HepG2 (cell line): ENCODE data around the gene TUT1. TPM values are rescaled to one million over a fixed set of nuclear protein-coding genes. Genes with fewer than 3 reads are reported as not detected.

Experiments
- CCAR2 ChIP-seq: fragments of 200-400 bp; formaldehyde crosslinking; optimal IDR thresholded peaks from 2 replicates; pipeline ENCODE3; 2018; ENCODE audit warnings: low read depth, mild to moderate bottlenecking, low read length, moderate library complexity
- PAX8 ChIP-seq: sonication (generic); formaldehyde crosslinking; IDR thresholded peaks from 2 replicates; pipeline ENCODE4 v1.8.0; 2022; ENCODE audit warnings: mild to moderate bottlenecking, missing genetic modification reagents, borderline replicate concordance
- PRMT3 ChIP-seq: sonication (generic); formaldehyde crosslinking; IDR thresholded peaks from 2 replicates; pipeline ENCODE4 v1.8.1; 2022; ENCODE audit warnings: low read depth, mild to moderate bottlenecking, moderate library complexity, missing genetic modification reagents, borderline replicate concordance
- SMYD3 ChIP-seq: sonication (generic); formaldehyde crosslinking; IDR thresholded peaks from 2 replicates; pipeline ENCODE4 v1.8.1; 2023; ENCODE audit warnings: mild to moderate bottlenecking, missing genetic modification reagents
- SNRNP70 ChIP-seq: fragments of 200-400 bp; formaldehyde crosslinking; IDR thresholded peaks from 2 replicates; pipeline ENCODE4 v1.6.1; 2017; ENCODE audit warnings: mild to moderate bottlenecking, low read depth, low read length, moderate library complexity
- TARDBP ChIP-seq: sonication (generic); formaldehyde crosslinking; IDR thresholded peaks from 2 replicates; pipeline ENCODE4 v1.8.0; 2022; ENCODE audit warnings: mild to moderate bottlenecking, missing genetic modification reagents
- TRIM24 ChIP-seq: sonication (generic); formaldehyde crosslinking; IDR thresholded peaks from 2 replicates; pipeline ENCODE4 v1.8.0; 2022; ENCODE audit warnings: mild to moderate bottlenecking, missing genetic modification reagents
- ZNF660 ChIP-seq: sonication (generic); formaldehyde crosslinking; IDR thresholded peaks from 2 replicates; pipeline ENCODE4 v1.5.1; 2020; ENCODE audit warnings: mild to moderate bottlenecking, low read depth, missing genetic modification reagents, borderline replicate concordance
- polyA plus RNA-seq, 8 experiments: library from polyadenylated mRNA; depleted of rRNA in 3 of 8; stranded (reverse) in 7 of 8; unstranded in 1 of 8; fragments of >200 nt; fragmentation: Illumina TruSeq in 4 of 8; extraction: Trizol in 4 of 8; gene quantifications; 2 replicates each; pipeline versions ENCODE4 v1.2.1 to v1.2.3, GENCODE V29; 2011 to 2016; ENCODE audit warnings: low read depth in 4 of 8, missing spikeins in 1 of 8, mixed read lengths in 1 of 8; ENCODE audit not compliant: insufficient read depth in 1 of 8
- total RNA-seq, 5 experiments: library from RNA; depleted of rRNA; stranded (reverse); fragments of >200 nt; fragmentation: Illumina TruSeq; extraction: Trizol; gene quantifications; 2 replicates each; pipeline ENCODE4 v1.2.3, GENCODE V29; 2016; ENCODE audit warnings: low read depth in 1 of 5
- TF ChIP-seq, protein P1 (sequence below), 2 experiments: fragments of 450-650 bp in 1 of 2; sonication (generic) in 1 of 2; formaldehyde crosslinking in 1 of 2; IDR thresholded peaks; 2 replicates each; pipeline versions ENCODE4 v1.6.1 to v1.8.0; 2016 to 2022; ENCODE audit warnings: antibody characterized with exemption in 1 of 2, mild to moderate bottlenecking in 1 of 2, missing genetic modification reagents in 1 of 2
- TF ChIP-seq, protein P2 (sequence below): sonication (generic); formaldehyde crosslinking; IDR thresholded peaks from 2 replicates; pipeline ENCODE4 v1.4.0; 2020; ENCODE audit warnings: missing genetic modification reagents, mild to moderate bottlenecking, borderline replicate concordance
- TF ChIP-seq, protein P3 (sequence below): IDR thresholded peaks from 2 replicates; pipeline ENCODE4 v1.4.0; 2020; ENCODE audit warnings: mild to moderate bottlenecking, missing genetic modification reagents

Gene TUT1
- total and polyA plus RNA-seq, 2 of the 13 experiments (the other 11 are each of a cell fraction or from before 2014, with no cell fraction given): 9.7 to 14.3 TPM

DNA sequence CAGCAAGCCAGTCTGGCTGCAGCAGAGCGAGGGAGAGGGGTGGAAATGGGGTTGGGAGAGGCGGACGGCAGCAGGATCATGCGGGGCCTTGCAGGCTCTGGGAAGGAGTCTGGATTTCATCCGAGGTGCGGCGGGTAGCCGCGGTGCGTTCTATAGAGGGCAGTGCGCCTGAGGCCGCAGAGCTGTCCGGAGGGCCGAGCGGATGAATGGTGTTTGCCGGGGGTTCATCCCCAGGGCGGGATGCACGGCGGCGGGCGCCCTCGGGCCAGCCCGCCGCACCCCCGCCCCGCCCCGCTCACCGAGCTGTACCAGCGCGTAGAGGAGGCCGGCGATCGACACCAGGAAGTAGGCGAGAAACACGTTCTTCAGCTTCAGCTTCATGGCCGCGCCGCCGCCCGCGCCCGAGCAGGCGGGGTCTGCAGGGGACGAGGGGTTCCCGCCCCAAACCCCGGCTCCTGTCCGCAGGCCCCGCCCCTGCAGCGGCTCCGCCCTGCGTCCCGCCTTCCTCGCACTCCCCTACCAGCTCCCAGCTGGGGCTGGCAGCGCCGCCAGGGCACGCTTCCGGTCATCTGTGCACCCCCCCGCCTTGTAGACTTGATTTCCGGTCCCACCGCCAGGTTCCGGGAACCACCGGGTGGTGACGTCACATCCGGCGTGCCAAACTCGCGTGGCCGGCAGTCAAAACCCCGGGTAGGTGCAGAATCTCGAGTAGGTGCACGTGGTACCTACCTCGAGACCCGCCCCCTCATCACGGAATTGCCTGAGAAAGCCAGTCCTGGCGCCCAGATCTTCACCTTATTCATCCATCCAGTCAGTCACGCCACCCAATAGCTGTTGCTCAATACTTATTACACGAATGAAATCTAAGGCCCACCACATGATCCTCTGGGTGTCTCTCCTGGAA is 30.5 kb upstream of the TUT1 start, which contains the start of gene B3GAT3 (continued):
- TF ChIP-seq, protein P1, sequence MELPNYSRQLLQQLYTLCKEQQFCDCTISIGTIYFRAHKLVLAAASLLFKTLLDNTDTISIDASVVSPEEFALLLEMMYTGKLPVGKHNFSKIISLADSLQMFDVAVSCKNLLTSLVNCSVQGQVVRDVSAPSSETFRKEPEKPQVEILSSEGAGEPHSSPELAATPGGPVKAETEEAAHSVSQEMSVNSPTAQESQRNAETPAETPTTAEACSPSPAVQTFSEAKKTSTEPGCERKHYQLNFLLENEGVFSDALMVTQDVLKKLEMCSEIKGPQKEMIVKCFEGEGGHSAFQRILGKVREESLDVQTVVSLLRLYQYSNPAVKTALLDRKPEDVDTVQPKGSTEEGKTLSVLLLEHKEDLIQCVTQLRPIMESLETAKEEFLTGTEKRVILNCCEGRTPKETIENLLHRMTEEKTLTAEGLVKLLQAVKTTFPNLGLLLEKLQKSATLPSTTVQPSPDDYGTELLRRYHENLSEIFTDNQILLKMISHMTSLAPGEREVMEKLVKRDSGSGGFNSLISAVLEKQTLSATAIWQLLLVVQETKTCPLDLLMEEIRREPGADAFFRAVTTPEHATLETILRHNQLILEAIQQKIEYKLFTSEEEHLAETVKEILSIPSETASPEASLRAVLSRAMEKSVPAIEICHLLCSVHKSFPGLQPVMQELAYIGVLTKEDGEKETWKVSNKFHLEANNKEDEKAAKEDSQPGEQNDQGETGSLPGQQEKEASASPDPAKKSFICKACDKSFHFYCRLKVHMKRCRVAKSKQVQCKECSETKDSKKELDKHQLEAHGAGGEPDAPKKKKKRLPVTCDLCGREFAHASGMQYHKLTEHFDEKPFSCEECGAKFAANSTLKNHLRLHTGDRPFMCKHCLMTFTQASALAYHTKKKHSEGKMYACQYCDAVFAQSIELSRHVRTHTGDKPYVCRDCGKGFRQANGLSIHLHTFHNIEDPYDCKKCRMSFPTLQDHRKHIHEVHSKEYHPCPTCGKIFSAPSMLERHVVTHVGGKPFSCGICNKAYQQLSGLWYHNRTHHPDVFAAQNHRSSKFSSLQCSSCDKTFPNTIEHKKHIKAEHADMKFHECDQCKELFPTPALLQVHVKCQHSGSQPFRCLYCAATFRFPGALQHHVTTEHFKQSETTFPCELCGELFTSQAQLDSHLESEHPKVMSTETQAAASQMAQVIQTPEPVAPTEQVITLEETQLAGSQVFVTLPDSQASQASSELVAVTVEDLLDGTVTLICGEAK (IDR thresholded peaks at IDR 0.05): peak; percentile 93
- TF ChIP-seq, protein P1 (CRISPR knock-in tag; IDR thresholded peaks at IDR 0.05): peak; percentile 83; the same call in 1 of the 2 replicates
- TF ChIP-seq CCAR2 (no peak), ZNF660 (no peak), PAX8 (CRISPR knock-in tag) (no peak), TARDBP (CRISPR knock-in tag) (peak; percentile 89), TRIM24 (CRISPR knock-in tag) (no peak), SMYD3 (0 out of 2 replicates have a peak, but pooled peaks have one; percentile 33), SNRNP70 (no peak), PRMT3 (no peak)
- TF ChIP-seq, protein P2, sequence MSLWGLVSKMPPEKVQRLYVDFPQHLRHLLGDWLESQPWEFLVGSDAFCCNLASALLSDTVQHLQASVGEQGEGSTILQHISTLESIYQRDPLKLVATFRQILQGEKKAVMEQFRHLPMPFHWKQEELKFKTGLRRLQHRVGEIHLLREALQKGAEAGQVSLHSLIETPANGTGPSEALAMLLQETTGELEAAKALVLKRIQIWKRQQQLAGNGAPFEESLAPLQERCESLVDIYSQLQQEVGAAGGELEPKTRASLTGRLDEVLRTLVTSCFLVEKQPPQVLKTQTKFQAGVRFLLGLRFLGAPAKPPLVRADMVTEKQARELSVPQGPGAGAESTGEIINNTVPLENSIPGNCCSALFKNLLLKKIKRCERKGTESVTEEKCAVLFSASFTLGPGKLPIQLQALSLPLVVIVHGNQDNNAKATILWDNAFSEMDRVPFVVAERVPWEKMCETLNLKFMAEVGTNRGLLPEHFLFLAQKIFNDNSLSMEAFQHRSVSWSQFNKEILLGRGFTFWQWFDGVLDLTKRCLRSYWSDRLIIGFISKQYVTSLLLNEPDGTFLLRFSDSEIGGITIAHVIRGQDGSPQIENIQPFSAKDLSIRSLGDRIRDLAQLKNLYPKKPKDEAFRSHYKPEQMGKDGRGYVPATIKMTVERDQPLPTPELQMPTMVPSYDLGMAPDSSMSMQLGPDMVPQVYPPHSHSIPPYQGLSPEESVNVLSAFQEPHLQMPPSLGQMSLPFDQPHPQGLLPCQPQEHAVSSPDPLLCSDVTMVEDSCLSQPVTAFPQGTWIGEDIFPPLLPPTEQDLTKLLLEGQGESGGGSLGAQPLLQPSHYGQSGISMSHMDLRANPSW: peak; percentile 78
- TF ChIP-seq, protein P3, sequence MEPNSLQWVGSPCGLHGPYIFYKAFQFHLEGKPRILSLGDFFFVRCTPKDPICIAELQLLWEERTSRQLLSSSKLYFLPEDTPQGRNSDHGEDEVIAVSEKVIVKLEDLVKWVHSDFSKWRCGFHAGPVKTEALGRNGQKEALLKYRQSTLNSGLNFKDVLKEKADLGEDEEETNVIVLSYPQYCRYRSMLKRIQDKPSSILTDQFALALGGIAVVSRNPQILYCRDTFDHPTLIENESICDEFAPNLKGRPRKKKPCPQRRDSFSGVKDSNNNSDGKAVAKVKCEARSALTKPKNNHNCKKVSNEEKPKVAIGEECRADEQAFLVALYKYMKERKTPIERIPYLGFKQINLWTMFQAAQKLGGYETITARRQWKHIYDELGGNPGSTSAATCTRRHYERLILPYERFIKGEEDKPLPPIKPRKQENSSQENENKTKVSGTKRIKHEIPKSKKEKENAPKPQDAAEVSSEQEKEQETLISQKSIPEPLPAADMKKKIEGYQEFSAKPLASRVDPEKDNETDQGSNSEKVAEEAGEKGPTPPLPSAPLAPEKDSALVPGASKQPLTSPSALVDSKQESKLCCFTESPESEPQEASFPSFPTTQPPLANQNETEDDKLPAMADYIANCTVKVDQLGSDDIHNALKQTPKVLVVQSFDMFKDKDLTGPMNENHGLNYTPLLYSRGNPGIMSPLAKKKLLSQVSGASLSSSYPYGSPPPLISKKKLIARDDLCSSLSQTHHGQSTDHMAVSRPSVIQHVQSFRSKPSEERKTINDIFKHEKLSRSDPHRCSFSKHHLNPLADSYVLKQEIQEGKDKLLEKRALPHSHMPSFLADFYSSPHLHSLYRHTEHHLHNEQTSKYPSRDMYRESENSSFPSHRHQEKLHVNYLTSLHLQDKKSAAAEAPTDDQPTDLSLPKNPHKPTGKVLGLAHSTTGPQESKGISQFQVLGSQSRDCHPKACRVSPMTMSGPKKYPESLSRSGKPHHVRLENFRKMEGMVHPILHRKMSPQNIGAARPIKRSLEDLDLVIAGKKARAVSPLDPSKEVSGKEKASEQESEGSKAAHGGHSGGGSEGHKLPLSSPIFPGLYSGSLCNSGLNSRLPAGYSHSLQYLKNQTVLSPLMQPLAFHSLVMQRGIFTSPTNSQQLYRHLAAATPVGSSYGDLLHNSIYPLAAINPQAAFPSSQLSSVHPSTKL (CRISPR knock-in tag): peak; percentile 74
